WERI-Rb-1 (cell line): ENCODE data around the gene JAG2.
"Not testable (repeated sequence)": the region's sequence is repeated elsewhere in the genome, so short reads cannot be mapped to it uniquely, and the experiment has no call there.

ENCODE experiments used
- DNase-seq: peaks from one replicate; pipeline ENCODE4 v3.0.0-alpha.2; 2020
- H3K27ac ChIP-seq: fragments of 250-450 bp; sonication (Bioruptor Pico); 2 replicates; pipeline ENCODE4 v1.5.1; 2020; ENCODE audit warnings: mild to moderate bottlenecking, moderate library complexity
- H3K27me3 ChIP-seq: fragments of 250-450 bp; sonication (Bioruptor Pico); 2 replicates; pipeline ENCODE4 v1.5.1; 2021; ENCODE audit warnings: mild to moderate bottlenecking, low read depth, moderate library complexity; ENCODE audit not compliant: insufficient read depth, severe bottlenecking
- H3K36me3 ChIP-seq: fragments of 250-450 bp; sonication (Bioruptor Pico); 2 replicates; pipeline ENCODE4 v1.5.1; 2020; ENCODE audit warnings: mild to moderate bottlenecking, moderate library complexity
- H3K4me3 ChIP-seq: 2 replicates; pipeline ENCODE4 v1.5.1; 2011; ENCODE audit warnings: low read depth, mild to moderate bottlenecking, control low read depth, low read length
- H3K9me3 ChIP-seq: fragments of 250-450 bp; sonication (Bioruptor Pico); 2 replicates; pipeline ENCODE4 v1.5.1; 2021; ENCODE audit warnings: mild to moderate bottlenecking, moderate library complexity; ENCODE audit not compliant: severe bottlenecking
- CTCF ChIP-seq: IDR thresholded peaks from 2 replicates; pipeline ENCODE4 v1.5.1; 2011; ENCODE audit warnings: low read depth, mild to moderate bottlenecking, control low read depth, inconsistent platforms, low read length

The JAG2 gene

GRCh38 chr14:105118646-105119407, 49.7 kb downstream of the JAG2 start:
- no peak for TF ChIP-seq CTCF
- H3K36me3 ChIP-seq, result no peaks in the 10 kb centered on the region
- H3K9me3 ChIP-seq, result peaks cover 25% of the 10 kb centered on the region
- no peaks in the 10 kb centered on the region for H3K27me3 ChIP-seq
- no peak overlapping the region for H3K4me3 ChIP-seq
- DNase-seq, result no peak
- no peak overlapping the region for H3K27ac ChIP-seq

DNA sequence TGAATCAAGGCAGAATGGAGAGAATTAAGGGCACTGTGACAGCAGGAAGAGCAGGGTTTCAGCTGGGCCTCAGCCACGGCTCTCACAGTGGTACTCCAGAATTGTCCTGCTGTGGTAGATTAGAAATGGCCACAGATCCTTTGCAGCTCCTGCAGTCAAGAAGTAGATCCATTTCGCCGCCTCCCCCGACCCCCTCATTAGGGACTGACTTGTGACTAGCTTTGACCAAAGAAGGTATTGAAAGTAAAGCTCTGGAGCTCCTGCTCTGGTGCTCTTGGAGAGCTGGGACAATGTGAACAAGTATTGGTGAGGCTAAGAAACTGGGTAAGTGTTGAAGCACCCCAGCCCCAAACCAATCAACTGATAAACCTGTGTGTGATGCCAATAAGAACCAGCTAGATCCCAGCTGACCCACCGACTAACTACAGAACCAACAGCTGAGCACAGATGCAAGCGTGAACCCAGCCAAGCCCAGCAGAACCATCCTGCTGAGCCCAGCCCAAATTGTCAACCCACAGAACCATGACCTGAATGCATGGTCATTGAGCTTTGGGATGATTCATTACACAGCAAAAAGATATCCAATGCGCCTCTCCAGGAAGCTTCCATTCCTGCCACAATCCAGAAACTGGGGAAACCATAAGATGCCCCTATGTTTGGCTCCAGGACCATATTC, 50.7 kb downstream of the JAG2 start:
- H3K9me3 ChIP-seq, result peaks cover 29% of the 10 kb centered on the region
- H3K27me3 ChIP-seq, result no peaks in the 10 kb centered on the region
- H3K36me3 ChIP-seq, result no peaks in the 10 kb centered on the region
- H3K4me3 ChIP-seq, result no peak overlapping the region
- no peak overlapping the region for H3K27ac ChIP-seq
- no peak for DNase-seq
- TF ChIP-seq CTCF, result no peak

DNA sequence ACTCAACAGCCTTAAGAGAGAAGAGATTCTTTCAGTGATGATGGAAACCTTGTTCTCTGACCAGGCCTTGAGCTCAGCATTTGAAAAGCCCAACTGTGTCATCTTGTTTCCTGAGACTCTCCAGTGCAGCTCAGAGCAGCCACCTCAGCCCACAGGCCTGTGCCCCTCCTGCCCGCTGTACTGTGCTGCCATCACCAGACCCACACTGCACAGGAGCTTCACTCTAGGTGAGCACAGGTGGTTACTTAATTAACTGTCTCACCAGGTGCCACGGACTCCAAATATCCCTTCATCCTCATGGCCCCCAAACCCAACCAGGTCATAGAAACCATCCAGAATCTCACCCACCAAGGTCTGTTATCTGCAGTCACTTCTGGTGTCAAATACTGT, 51.3 kb downstream of the JAG2 start:
- Histone ChIP-seq H3K27me3 (no peaks in the 10 kb centered on the region), H3K27ac (no peak overlapping the region)
- DNase-seq, result no peak

GRCh38 chr14:105116451-105117256, 51.9 kb downstream of the JAG2 start:
- peaks cover 20% of the 10 kb centered on the region for H3K9me3 ChIP-seq
- no peak overlapping the region for H3K27ac ChIP-seq
- H3K27me3 ChIP-seq, result no peaks in the 10 kb centered on the region
- no peak for DNase-seq
- H3K36me3 ChIP-seq, result no peaks in the 10 kb centered on the region
- no peak for TF ChIP-seq CTCF
- no peak overlapping the region for H3K4me3 ChIP-seq

More for the DNA sequence above, 51.3 kb downstream of the JAG2 start:
- Histone ChIP-seq H3K36me3 (no peaks in the 10 kb centered on the region), H3K9me3 (peaks cover 24% of the 10 kb centered on the region), H3K4me3 (no peak overlapping the region)
- TF ChIP-seq CTCF, result no peak

GRCh38 chr14:105109243-105109642, 59.3 kb downstream of the JAG2 start:
- not testable (repeated sequence) for H3K9me3 ChIP-seq, DNase-seq, H3K27me3 ChIP-seq, H3K36me3 ChIP-seq, H3K27ac ChIP-seq, H3K4me3 ChIP-seq

DNA sequence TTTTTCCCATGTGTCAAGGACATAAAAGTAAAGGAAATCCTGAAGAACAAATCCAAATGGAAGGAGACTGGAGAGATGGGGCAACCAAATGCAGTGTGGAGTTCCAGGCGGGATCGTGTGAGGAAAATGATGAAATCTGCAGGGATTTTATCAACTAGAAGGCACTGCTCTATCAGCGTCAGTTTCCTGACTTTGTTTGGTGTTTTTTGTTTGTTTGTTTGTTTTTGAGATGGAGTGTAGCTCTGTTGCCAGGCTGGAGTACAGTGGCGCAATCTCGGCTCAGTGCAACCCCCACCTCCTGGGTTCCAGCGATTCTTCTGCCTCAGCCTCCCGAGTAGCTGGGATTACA, 60.1 kb downstream of the JAG2 start:
- TF ChIP-seq CTCF, result no peak
- Histone ChIP-seq H3K27ac (no peak overlapping the region), H3K4me3 (no peak overlapping the region), H3K27me3 (no peaks in the 10 kb centered on the region), H3K36me3 (no peaks in the 10 kb centered on the region), H3K9me3 (peaks cover 6% of the 10 kb centered on the region)
- no peak for DNase-seq
